Body of pancreas (tissue), 4 donors: ENCODE results near the gene ZNF282. TPM values are rescaled to one million over a fixed set of nuclear protein-coding genes. Genes with fewer than 3 reads are reported as not detected.

Experiments used
- ATAC-seq: fragments of 150-250 bp; one replicate; pipeline ENCODE4 v1.9.1; 2016
- DNase-seq, 4 donors: peaks; one replicate each; pipeline ENCODE4 v3.0.0-alpha.2; 2019
- H3K27ac ChIP-seq, 4 donors: fragments of 200-600 bp; sonication (generic); 1 replicate in 3 of 4; 2 replicates in 1 of 4; pipeline versions ENCODE4 v1.5.1 to v1.6.1; 2016 to 2019; ENCODE audit warnings: mild to moderate bottlenecking in 1 of 4, mixed read lengths in 1 of 4, moderate library complexity in 1 of 4
- H3K27me3 ChIP-seq, 2 donors: fragments of 200-600 bp; sonication (generic); one replicate each; pipeline ENCODE4 v1.6.0; 2016; ENCODE audit warnings: mild to moderate bottlenecking in 1 of 2
- H3K36me3 ChIP-seq, 2 donors: fragments of 200-600 bp; sonication (generic); replicated peaks in 1 of 2; 2 replicates each; pipeline ENCODE4 v1.5.1; 2016; ENCODE audit warnings: low read depth in 2 of 2; ENCODE audit not compliant: insufficient read depth in 1 of 2
- H3K4me1 ChIP-seq: fragments of 200-600 bp; sonication (generic); one replicate; pipeline ENCODE4 v1.6.0; 2016
- H3K4me3 ChIP-seq, 2 donors: fragments of 200-600 bp; sonication (generic); 1 replicate in 1 of 2; 2 replicates in 1 of 2; pipeline ENCODE4 v1.5.1; 2016 to 2019
- H3K9me3 ChIP-seq, 3 donors: fragments of 200-600 bp; sonication (generic); 1 replicate in 2 of 3; 2 replicates in 1 of 3; pipeline ENCODE4 v1.5.1; 2016
- POLR2A ChIP-seq, 3 donors: fragments of 450-650 bp; IDR thresholded peaks; one replicate each; pipeline ENCODE4 v1.6.1; 2016; ENCODE audit warnings: antibody characterized with exemption in 3 of 3, mild to moderate bottlenecking in 2 of 3
- whole genome bisulfite sequencing, 2 donors: methylation state at CpG; one replicate each; pipeline ENCODE4 v1.1.5; 2017; 5-methylcytosine and 5-hydroxymethylcytosine counted together
- intact Hi-C: fragments of 100-400 bp; cut with DNase I; formaldehyde crosslinking; loops from one replicate; pipeline ENCODE4 v1.15.1; 2023
- total RNA-seq, 2 donors: library from RNA; depleted of rRNA; stranded (reverse); fragments of >200 nt; gene quantifications; one replicate each; pipeline ENCODE4 v1.1.0, GENCODE V29; 2016
- TF ChIP-seq, protein P1 (sequence below), 7 experiments: fragments of 450-650 bp in 4 of 7; fragments of 200-600 bp in 3 of 7; sonication (generic) in 3 of 7; IDR thresholded peaks; one replicate each; pipeline ENCODE4 v1.5.1; 2016 to 2019; ENCODE audit warnings: antibody characterized with exemption in 7 of 7

The ZNF282 gene
- total RNA-seq, 2 donors from 2014 or later = 12.7 to 28.0 TPM

- peaks cover 0 to 33% of the 10 kb centered on the region in 2 donors for H3K36me3 ChIP-seq
- WGBS, 2 donors = 60 to 70% methylated on average over 2 of the region's 2 CpGs
- intact Hi-C loops = no loop called here
- no peak for TF ChIP-seq POLR2A (IDR thresholded peaks at IDR 0.05)
- TF ChIP-seq, protein P1, sequence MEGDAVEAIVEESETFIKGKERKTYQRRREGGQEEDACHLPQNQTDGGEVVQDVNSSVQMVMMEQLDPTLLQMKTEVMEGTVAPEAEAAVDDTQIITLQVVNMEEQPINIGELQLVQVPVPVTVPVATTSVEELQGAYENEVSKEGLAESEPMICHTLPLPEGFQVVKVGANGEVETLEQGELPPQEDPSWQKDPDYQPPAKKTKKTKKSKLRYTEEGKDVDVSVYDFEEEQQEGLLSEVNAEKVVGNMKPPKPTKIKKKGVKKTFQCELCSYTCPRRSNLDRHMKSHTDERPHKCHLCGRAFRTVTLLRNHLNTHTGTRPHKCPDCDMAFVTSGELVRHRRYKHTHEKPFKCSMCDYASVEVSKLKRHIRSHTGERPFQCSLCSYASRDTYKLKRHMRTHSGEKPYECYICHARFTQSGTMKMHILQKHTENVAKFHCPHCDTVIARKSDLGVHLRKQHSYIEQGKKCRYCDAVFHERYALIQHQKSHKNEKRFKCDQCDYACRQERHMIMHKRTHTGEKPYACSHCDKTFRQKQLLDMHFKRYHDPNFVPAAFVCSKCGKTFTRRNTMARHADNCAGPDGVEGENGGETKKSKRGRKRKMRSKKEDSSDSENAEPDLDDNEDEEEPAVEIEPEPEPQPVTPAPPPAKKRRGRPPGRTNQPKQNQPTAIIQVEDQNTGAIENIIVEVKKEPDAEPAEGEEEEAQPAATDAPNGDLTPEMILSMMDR (IDR thresholded peaks at IDR 0.05) = no peak
- DNase-seq = no peak
- no peak overlapping the region for H3K4me3 ChIP-seq
- H3K27me3 ChIP-seq = no peaks in the 10 kb centered on the region
- H3K4me1 ChIP-seq = no peaks in the 10 kb centered on the region
- ATAC-seq = no peak
- H3K27ac ChIP-seq = no peak overlapping the region
- H3K9me3 ChIP-seq = no peaks in the 10 kb centered on the region
Observed at GRCh38 chr7:149216402-149216801, 21.1 kb downstream of the ZNF282 start.

GRCh38 chr7:149217570-149217969 lies 22.2 kb downstream of the ZNF282 start:
- intact Hi-C loops = no loop called here
- H3K9me3 ChIP-seq = no peaks in the 10 kb centered on the region
- TF ChIP-seq, protein P1 (IDR thresholded peaks at IDR 0.05) = no peak
- no peak overlapping the region for H3K4me3 ChIP-seq
- ATAC-seq = no peak
- WGBS, 2 donors = 84 to 93% methylated on average over 6 of the region's 6 CpGs
- H3K27me3 ChIP-seq = no peaks in the 10 kb centered on the region
- H3K36me3 ChIP-seq = peaks cover 0 to 31% of the 10 kb centered on the region in 2 donors
- no peak for DNase-seq
- H3K4me1 ChIP-seq = no peaks in the 10 kb centered on the region
- H3K27ac ChIP-seq = no peak overlapping the region

- 85 to 86% methylated on average over 9 to 10 of the region's 10 CpGs for WGBS, 2 donors
- intact Hi-C loops = no loop called here
- DNase-seq = no peak
- H3K9me3 ChIP-seq = no peaks in the 10 kb centered on the region
- H3K27me3 ChIP-seq = no peaks in the 10 kb centered on the region
- no peak for ATAC-seq
- no peaks in the 10 kb centered on the region for H3K4me1 ChIP-seq
- TF ChIP-seq POLR2A (IDR thresholded peaks at IDR 0.05) = no peak
- TF ChIP-seq, protein P1 (IDR thresholded peaks at IDR 0.05) = no peak
- peaks cover 0 to 23% of the 10 kb centered on the region in 2 donors for H3K36me3 ChIP-seq
- H3K4me3 ChIP-seq = no peak overlapping the region
- no peak overlapping the region for H3K27ac ChIP-seq
Observed at GRCh38 chr7:149218469-149219420, 23.4 kb downstream of the ZNF282 start.

DNA sequence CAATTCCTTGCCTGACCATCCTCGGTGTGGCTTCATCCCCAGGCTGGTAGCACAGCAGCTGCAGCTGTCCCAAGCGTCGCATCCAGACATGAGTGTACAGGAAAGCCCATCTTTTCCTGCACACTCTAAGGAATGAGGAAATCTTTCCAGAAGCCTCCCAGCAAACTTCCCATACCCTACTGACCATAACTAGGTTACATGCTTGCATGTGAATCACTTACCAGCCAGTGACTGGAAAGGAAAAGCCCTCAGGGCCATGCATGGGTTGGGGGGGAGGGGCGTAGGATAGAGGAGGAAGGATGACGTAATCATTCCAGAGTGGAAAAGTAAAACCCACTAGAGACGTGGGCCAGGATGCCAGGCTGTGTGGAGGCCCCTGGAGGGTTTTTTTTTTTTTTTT lies 25.2 kb downstream of the ZNF282 start:
- Histone ChIP-seq H3K27me3 (no peaks in the 10 kb centered on the region), H3K36me3 (peaks cover 4 to 8% of the 10 kb centered on the region in 2 donors), H3K9me3 (no peaks in the 10 kb centered on the region), H3K27ac (no peak overlapping the region), H3K4me1 (no peaks in the 10 kb centered on the region), H3K4me3 (no peak overlapping the region)
- DNase-seq (no peak), ATAC-seq (no peak)
- no peak for TF ChIP-seq POLR2A (IDR thresholded peaks at IDR 0.05)
- TF ChIP-seq, protein P1 (IDR thresholded peaks at IDR 0.05) = no peak
- 71 to 86% methylated on average over 6 of the region's 6 CpGs for WGBS, 2 donors
- intact Hi-C loops = no loop called here
